ENCODE measurements around the gene LPAR5. TPM values are rescaled to one million over a fixed set of nuclear protein-coding genes. Genes with fewer than 3 reads are reported as not detected.

Gene LPAR5
- total RNA-seq, 2 experiments from 2014 or later: 2.8 to 3.0 TPM

DNA sequence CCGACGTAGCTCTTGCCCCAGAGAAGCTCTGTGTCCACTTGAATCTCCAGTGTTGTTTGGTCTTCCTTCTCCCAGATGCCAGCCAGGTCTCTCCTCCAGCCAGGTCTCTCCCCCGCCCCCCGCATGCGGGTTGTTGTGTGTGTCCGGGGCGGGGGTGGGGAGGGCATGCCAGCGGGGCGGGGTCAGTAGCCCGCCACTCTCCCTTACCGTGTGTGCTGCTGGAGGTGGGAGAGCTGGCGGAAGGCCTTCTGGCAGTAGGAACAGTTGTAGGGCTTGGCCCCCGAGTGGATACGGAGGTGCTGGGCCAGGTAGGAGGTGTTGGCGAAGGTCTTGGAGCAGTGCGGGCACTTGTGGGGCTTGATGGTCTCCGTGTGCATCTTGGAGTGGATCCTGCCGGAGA is 36.4 kb upstream of the LPAR5 start:
- Histone ChIP-seq H3K36me3 (ENCODE audit: insufficient read depth, low read length) (peaks cover 99% of the 10 kb centered on the region), H3K27me3 (ENCODE audit: control insufficient read depth in 1 of 2, insufficient read depth in 2 of 2, low read length in 2 of 2) (no peaks in the 10 kb centered on the region), H3K4me3 (ENCODE audit: low read length) (no peak overlapping the region), H3K27ac (ENCODE audit: low read depth in 1 of 2, low read length in 2 of 2) (no peak overlapping the region), H3K9me3 (ENCODE audit: control insufficient read depth in 1 of 2, insufficient read depth in 1 of 2, low read length in 2 of 2) (no peaks in the 10 kb centered on the region), H3K4me1 (ENCODE audit: insufficient read depth, low read length) (no peaks in the 10 kb centered on the region)
- H3K27ac Mint-ChIP-seq: no peak overlapping the region
- no peak for TF ChIP-seq CTCF (IDR thresholded peaks at IDR 0.05)
- no peaks in the 10 kb centered on the region for H3K4me1 Mint-ChIP-seq (ENCODE audit: low read depth)
- POLR2A ChIA-PET: no interaction called here
- no peak overlapping the region for H3K4me3 Mint-ChIP-seq
- no peaks in the 10 kb centered on the region for H3K27me3 Mint-ChIP-seq
- no peak for ATAC-seq (ENCODE audit: poor library complexity)
- no peak for DNase-seq
- H3K36me3 Mint-ChIP-seq (ENCODE audit: low read depth): peaks cover 96% of the 10 kb centered on the region
- no peaks in the 10 kb centered on the region for H3K9me3 Mint-ChIP-seq
- intact Hi-C loops (cut with DNase I, micrococcal nuclease): no loop called here
- CTCF ChIA-PET: no interaction called here

DNA sequence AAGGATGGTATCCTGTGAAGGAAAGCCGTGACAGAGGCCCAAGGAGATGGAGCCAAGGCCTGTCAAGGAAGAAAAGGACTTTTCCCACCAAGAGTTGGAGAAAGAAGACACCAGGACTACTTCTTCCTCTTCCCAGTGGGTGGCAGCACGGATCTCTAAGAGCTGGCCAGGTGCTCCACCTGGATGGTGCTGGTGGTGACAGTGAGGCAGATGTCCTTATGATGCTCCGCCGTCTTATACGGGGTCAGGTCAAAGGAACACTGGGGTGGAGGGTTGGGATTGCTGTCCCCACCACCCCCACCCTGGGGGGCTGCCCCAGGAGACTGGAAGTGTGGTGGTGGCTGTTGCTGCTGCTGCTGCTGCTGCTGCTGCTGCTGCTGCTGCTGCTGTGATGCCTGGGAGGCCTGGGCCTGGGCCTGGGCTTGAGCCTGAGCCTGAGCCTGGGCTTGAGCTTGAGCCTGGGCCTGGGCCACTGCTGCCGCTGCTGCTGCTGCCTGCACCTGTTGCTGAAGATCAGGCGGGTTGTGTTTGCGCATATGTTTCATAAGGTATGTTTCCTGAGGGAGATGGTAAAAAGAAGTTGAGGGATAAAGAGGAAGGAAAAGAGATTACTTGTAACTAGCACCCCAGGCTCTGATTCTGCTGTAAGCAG is 31.9 kb upstream of the LPAR5 start:
- POLR2A ChIA-PET: interaction anchor here (1.2 kb wide), 1 partner anchor 40 kb away, joined by 3 read pairs; no protein-coding TSS in a partner anchor
- peaks cover 15% of the 10 kb centered on the region for H3K4me1 Mint-ChIP-seq (ENCODE audit: low read depth)
- TF ChIP-seq CTCF (IDR thresholded peaks at IDR 0.05): no peak

DNA sequence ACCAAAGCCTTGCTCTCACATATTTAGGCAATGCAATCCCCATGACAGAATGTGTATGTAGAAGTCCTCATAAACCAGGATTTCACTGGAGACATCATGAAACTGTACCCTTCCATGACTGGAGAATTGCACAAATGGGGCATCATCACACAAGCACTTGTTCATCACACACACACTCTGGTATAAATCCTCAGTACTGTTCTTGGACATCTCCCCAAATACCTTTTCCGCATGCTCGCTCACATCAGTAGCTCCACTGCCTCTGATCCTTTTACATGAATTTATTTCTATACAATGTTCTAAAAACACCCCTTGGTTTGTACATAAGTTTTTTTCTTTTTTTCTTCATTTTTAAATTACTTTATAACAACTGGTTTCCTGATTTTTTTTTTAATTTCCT is 30.5 kb upstream of the LPAR5 start:
- Mint-ChIP-seq H3K9me3 (no peaks in the 10 kb centered on the region), H3K36me3 (ENCODE audit: low read depth) (peaks cover 64% of the 10 kb centered on the region), H3K27ac (no peak overlapping the region), H3K4me3 (no peak overlapping the region), H3K27me3 (no peaks in the 10 kb centered on the region), H3K4me1 (ENCODE audit: low read depth) (peaks cover 24% of the 10 kb centered on the region)
- ChIA-PET CTCF (interaction anchor here (1.5 kb wide), 1 partner anchor 24 kb away, joined by 3 read pairs; no protein-coding TSS in a partner anchor), POLR2A (interaction anchor here (1.2 kb wide), 2 partner anchors 23 to 39 kb away, joined by 3 to 4 read pairs; partner anchors contain the start of gene ZNF384)
- H3K36me3 ChIP-seq (ENCODE audit: insufficient read depth, low read length): peaks cover 46% of the 10 kb centered on the region
- no peaks in the 10 kb centered on the region for H3K9me3 ChIP-seq (ENCODE audit: control insufficient read depth in 1 of 2, insufficient read depth in 1 of 2, low read length in 2 of 2)
- no peaks in the 10 kb centered on the region for H3K27me3 ChIP-seq (ENCODE audit: control insufficient read depth in 1 of 2, insufficient read depth in 2 of 2, low read length in 2 of 2)
- intact Hi-C loops (cut with DNase I, micrococcal nuclease): no loop called here
- TF ChIP-seq CTCF (IDR thresholded peaks at IDR 0.05): no peak
- H3K4me3 ChIP-seq (ENCODE audit: low read length): no peak overlapping the region
- ATAC-seq (ENCODE audit: poor library complexity) (no peak), DNase-seq (no peak)
- H3K4me1 ChIP-seq (ENCODE audit: insufficient read depth, low read length): peaks cover 17% of the 10 kb centered on the region
- H3K27ac ChIP-seq (ENCODE audit: low read depth in 1 of 2, low read length in 2 of 2): no peak overlapping the region

More for the DNA sequence above, 31.9 kb upstream of the LPAR5 start:
- H3K27me3 Mint-ChIP-seq: no peaks in the 10 kb centered on the region
- Histone ChIP-seq H3K4me3 (ENCODE audit: low read length) (no peak overlapping the region), H3K4me1 (ENCODE audit: insufficient read depth, low read length) (peaks cover 6% of the 10 kb centered on the region), H3K9me3 (ENCODE audit: control insufficient read depth in 1 of 2, insufficient read depth in 1 of 2, low read length in 2 of 2) (no peaks in the 10 kb centered on the region), H3K27me3 (ENCODE audit: control insufficient read depth in 1 of 2, insufficient read depth in 2 of 2, low read length in 2 of 2) (no peaks in the 10 kb centered on the region), H3K27ac (ENCODE audit: low read depth in 1 of 2, low read length in 2 of 2) (no peak overlapping the region), H3K36me3 (ENCODE audit: insufficient read depth, low read length) (peaks cover 60% of the 10 kb centered on the region)
- no peak overlapping the region for H3K27ac Mint-ChIP-seq
- ATAC-seq (ENCODE audit: poor library complexity) (no peak), DNase-seq (no peak)
- CTCF ChIA-PET: interaction anchor here (1.5 kb wide), 1 partner anchor 22 kb away, joined by 3 read pairs; no protein-coding TSS in a partner anchor
- intact Hi-C loops (cut with DNase I, micrococcal nuclease): no loop called here
- H3K36me3 Mint-ChIP-seq (ENCODE audit: low read depth): peaks cover 75% of the 10 kb centered on the region
- H3K4me3 Mint-ChIP-seq: no peak overlapping the region
- no peaks in the 10 kb centered on the region for H3K9me3 Mint-ChIP-seq

Data from CD4-positive, alpha-beta T cell (primary cell).